ENCODE measurements around the gene BEND6.

BEND6 gene

DNA sequence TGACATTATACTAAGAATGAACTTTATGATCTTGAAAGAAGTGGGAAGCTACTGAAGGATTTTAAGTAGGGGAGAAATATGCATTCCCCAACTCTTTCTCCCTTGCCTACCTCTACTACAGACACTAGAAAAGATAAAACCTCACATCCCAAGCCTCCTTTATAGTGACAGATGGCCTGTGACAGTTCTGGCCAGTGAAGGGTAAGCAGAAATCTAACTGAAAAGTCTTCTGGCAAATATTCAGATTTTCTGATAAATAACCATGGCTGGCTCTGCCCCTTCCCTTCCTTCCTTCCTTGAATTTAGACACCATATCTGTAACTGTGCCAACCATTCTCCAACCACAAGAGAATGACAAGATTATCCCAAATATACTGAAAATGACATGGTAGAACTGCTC lies 10.2 kb upstream of the BEND6 start:
- DNase-seq: no peak

DNA sequence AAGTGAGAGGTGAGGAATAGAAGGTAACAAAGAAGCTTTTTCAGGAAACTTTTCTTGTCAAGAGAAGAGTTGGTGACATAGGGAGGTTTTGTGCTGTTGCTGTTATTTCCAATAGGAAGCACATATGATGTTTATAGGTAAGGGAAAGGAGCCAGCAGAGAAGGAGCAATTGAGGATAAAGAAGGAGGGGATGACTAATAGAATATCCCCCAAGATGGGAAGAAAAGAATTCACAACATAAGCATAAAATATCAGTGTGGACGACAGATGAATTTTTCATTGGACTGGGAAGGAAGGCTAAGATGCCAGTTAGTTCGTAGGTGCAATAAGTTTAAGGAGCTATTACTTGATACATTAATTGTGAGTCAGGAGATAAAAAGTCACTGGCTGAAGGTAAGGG lies 8.5 kb upstream of the BEND6 start:
- DNase-seq: peak; percentile 42

GRCh38 chr6:56947924-56948323 lies 7.0 kb upstream of the BEND6 start:
- DNase-seq: peak; percentile 53

DNA sequence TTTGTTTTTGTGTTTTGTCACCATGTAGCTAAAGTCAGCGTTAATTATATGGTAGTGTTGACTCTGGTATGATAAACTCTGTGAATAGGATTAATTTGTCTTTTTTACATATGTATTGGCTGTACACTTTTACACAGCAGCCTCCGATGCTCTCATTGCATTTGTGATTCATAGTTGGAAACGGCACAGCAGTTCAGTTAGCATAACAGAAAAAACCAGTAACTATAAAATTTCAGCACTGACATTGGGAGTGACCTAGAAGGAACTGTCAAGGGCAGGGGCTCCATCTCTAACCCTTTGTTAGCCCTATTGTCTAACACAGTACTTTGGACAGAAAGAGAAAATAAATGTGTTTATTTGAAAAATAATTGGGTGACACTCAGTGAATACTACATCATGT lies 5.6 kb upstream of the BEND6 start:
- DNase-seq: peak; percentile 44

DNA sequence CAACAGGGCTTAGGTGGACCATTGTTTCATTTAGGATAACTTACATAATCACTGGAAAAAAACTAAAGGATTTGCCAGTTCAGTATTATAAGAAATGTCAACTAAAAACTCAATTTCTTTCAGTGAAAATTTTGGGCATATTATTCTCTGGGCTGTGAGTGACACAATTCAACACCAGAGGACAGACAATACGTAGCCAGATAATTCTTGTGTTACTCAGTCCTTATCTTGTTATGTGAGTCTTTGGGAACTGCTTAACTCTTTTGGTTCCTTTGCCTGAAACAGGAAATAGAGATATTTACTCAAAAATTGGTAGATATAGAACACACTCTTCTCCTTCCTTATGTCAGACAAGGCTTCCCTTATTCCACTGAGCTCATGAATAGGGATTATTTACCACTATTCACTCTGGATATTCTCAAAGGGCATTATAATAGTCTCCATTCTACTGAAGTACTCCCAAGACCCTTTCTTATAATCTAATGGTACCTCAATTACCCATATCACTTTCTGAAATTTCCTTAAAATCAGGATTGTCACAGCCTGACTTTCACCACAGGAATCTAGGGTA lies 4.9 kb upstream of the BEND6 start:
- DNase-seq: no peak

DNA sequence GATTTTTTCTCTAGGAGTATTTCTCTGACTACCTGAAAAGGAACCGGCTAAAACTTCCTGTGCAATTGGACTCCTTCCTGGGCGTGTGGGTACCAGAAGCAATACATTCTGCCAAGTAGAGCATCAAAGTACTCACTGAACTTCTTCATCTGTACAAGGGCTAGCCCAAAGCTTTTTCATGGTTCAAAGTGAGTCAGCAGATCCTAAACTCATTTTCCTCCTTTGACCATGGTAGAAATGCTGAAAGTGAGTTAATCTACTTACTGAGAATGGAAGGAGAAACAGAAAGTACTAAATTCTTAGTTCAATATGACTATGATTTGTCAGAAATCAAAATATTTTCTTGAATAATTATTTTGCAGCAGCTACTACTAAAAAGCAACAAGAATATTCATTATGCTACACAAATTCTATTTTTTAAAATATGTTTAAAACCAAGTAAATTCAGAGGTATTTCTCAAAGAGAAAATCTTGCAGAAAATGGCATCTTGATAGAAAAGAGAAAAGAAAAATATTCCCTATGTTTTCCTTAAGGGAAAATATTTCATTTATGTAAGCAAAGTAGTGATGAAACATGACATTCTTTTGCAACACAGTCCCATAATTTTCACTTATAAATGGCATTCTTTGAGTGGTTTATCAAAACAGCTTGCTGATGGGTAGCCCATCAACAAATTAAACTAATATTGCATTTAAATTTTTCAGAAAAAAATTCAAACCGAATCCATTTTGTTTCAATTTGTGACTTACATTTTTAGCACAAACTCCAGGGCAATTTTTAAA lies 3.7 kb upstream of the BEND6 start:
- DNase-seq: no peak

GRCh38 chr6:56953597-56954402 lies 1.1 kb upstream of the BEND6 start:
- DNase-seq: no peak

- DNase-seq: peak; percentile 97
These were observed 556 bp downstream of the BEND6 start for GRCh38 chr6:56955171-56956155.

DNA sequence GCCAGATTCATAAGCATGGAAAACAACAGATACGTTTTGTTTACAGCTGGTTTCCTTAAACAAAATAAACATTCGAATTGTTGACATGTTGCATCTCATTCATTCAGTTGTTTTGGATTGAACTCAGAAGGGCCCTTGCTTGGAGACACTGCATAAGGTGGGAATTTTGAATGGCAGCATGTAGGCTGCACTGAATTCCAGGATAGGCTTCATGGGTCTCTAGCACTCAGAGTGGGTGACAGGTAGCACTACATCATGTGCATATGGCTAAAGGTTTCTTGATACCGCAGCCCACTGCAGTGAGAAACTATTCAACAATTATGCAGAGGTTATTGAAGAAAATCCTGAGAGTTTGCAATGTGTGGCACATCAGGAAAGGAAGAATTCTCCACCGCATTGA lies 1.6 kb downstream of the BEND6 start:
- no peak for DNase-seq

GRCh38 chr6:56957856-56958255 lies 2.9 kb downstream of the BEND6 start:
- DNase-seq: no peak

GRCh38 chr6:56958481-56958880 lies 3.6 kb downstream of the BEND6 start:
- no peak for DNase-seq

DNA sequence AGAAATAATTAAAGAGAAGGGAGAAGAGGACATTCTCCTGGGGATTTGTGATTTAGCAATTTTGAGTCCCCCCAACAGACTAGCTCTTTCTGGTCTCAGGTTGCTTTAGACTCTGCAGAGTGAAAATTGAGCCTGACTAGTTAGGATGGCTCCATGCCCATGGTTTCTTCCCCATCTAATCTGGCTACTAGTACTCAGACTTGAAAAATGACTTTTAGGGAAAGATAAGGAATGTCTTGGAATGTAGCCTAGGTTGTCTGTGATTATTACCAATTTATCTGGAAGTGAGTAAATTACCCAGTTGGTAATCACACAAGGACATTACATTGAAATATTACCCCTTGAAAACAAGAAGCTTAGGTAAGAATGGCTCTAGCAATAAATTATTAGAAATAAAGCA lies 4.2 kb downstream of the BEND6 start:
- peak; percentile 53 for DNase-seq

- DNase-seq: peak; percentile 66
These were observed 5.0 kb downstream of the BEND6 start for GRCh38 chr6:56959938-56960337.

GRCh38 chr6:56961151-56961550 lies 6.2 kb downstream of the BEND6 start:
- no peak for DNase-seq

DNA sequence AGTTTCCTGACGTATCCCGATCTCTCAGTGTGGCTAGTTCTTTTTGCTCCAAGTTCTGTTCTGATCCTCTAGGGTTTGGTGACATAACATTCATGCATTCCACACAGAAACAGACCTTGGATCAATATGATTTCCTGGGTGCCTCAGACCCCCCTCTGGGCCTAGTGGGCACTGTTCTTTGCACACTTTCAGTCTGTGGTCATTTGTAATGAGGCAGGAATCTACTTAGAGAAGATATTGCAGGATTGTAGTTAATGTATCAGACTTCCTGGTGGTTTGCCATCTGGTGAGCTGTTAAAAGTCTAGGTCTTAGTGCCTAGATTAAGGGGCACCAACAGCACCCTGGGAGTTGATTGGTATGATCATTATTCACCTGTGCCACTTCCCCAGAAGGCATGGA lies 7.5 kb downstream of the BEND6 start:
- DNase-seq: peak; percentile 64

GRCh38 chr6:56963043-56963442 lies 8.1 kb downstream of the BEND6 start:
- DNase-seq: no peak

GRCh38 chr6:56963793-56964192 lies 8.9 kb downstream of the BEND6 start:
- DNase-seq: no peak

DNA sequence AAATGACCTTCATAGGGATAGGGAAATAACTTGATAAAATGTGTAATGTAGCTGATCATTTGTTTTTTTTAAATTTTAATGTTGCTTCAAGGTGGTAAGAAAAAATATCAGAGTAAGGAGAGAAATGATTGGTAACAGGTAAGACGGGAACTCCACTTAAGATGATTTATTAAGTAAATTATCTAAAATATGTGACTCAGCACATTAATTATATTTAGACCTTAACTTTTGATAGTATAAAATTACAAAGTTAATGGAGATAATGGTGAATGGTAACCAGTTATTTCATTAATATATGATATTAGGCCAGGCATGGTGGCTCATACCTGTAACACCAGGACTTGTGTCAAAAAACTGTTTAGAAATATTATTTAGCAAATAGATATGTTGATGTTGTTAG lies 10.2 kb downstream of the BEND6 start:
- no peak for DNase-seq

DNA sequence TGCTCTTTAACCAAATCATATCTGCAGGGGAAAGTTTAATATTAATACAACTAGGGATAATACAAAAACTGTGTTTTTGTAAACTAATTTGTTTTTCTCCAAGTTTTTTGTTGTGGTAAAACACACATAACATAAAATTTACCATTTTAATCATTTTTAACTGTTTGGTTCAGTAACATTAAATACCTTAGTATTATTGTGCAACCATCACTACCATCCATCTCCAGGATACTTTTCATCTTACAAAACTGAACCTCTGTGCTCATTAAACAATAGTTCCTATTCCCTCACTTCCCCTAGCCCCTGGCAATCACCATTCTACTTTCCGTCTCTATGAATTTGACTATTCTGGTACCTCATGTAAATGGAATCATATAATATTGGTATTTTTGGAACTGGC lies 15.9 kb downstream of the BEND6 start:
- no peak for DNase-seq

- DNase-seq: no peak
These were observed 22.3 kb downstream of the BEND6 start for GRCh38 chr6:56977192-56977591.

DNA sequence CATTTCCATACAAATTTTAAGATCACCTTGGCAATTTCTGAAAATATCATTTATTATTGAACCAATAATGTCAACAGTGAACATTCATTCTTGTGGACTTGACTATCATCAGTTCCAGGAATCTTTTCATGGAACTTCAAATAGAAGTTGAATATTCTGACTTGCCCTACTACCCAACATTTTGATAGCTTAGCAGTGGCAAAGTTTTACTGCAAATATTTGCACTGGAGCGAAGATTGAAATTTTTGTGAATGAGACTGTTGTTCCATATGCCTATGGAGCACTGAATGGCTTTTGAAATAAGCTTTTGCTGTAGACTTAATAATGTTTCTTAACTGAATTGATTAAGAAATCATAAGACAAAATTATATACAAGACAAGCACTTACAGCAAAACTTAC lies 23.6 kb downstream of the BEND6 start:
- no peak for DNase-seq

DNA sequence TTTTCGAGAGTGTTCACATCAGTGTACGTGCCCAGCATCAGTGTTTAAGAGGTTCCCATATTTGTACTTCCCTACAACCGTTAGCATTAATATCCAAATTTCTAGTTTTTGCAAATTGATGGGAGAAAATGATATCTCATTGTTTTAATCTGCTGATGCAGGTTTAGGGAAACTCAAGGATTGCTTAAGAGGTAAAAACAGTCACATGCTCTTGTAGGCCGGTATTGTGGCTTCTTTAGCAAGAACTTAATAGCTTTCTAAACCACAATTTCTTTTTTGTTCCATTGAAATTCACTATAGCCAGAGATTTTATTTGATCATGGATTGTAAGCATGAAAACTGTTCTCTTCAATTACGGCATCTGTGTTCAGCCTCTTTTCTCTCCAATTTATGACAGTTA lies 29.5 kb downstream of the BEND6 start:
- no peak for DNase-seq

- DNase-seq: no peak
These were observed 30.0 kb downstream of the BEND6 start for GRCh38 chr6:56984884-56985283.
